GM23338 (cell line): ENCODE results near the gene MFSD2B. TPM values are rescaled to one million over a fixed set of nuclear protein-coding genes. Genes with fewer than 3 reads are reported as not detected.
A peak's percentile ranks its signal among the peaks of the same experiment; 100 is the strongest.

Experiments
- ATAC-seq: fragments of 200-7000 bp; cut with Tn5 transposase; 3 replicates; pipeline ENCODE4 v1.9.1; 2020
- DNase-seq: peaks from one replicate; pipeline ENCODE4 v3.0.0-alpha.2; 2015; ENCODE audit warnings: low spot score
- H2AFZ ChIP-seq: fragments of 200-600 bp; sonication (generic); 2 replicates; pipeline ENCODE4 v1.8.0; 2016; ENCODE audit warnings: antibody characterized with exemption, mild to moderate bottlenecking, moderate library complexity
- H3F3A ChIP-seq: fragments of 200-600 bp; sonication (generic); replicated peaks from 2 replicates; pipeline ENCODE4 v1.8.0; 2017; ENCODE audit warnings: antibody characterized with exemption, mixed run types, low read depth
- H3K27ac ChIP-seq: fragments of 200-600 bp; sonication (generic); 2 replicates; pipeline ENCODE4 v1.6.1; 2016; ENCODE audit warnings: low read depth
- H3K27me3 ChIP-seq: fragments of 200-600 bp; sonication (generic); 2 replicates; pipeline ENCODE4 v1.8.0; 2016; ENCODE audit warnings: mild to moderate bottlenecking, mixed run types, moderate library complexity; ENCODE audit not compliant: insufficient read depth
- H3K36me3 ChIP-seq: fragments of 200-600 bp; sonication (generic); 2 replicates; pipeline ENCODE4 v1.8.0; 2016; ENCODE audit warnings: mild to moderate bottlenecking; ENCODE audit not compliant: insufficient read depth
- H3K4me1 ChIP-seq: fragments of 200-600 bp; sonication (generic); 2 replicates; pipeline ENCODE4 v1.8.0; 2016; ENCODE audit warnings: mild to moderate bottlenecking, moderate library complexity; ENCODE audit not compliant: insufficient read depth
- H3K4me2 ChIP-seq: fragments of 200-600 bp; sonication (generic); 2 replicates; pipeline ENCODE4 v1.7.1; 2017; ENCODE audit warnings: mixed run types
- H3K4me3 ChIP-seq: fragments of 200-600 bp; sonication (generic); 2 replicates; pipeline ENCODE4 v1.6.1; 2016; ENCODE audit warnings: mixed run types
- H3K79me2 ChIP-seq: fragments of 200-600 bp; sonication (generic); replicated peaks from 2 replicates; pipeline ENCODE4 v1.8.0; 2017; ENCODE audit warnings: mild to moderate bottlenecking; ENCODE audit not compliant: insufficient read depth
- H3K9me2 ChIP-seq: fragments of 200-600 bp; sonication (generic); 2 replicates; pipeline ENCODE4 v1.8.0; 2017; ENCODE audit not compliant: insufficient read depth
- H4K20me1 ChIP-seq: fragments of 200-600 bp; sonication (generic); replicated peaks from 2 replicates; pipeline ENCODE4 v1.8.0; 2017; ENCODE audit warnings: mild to moderate bottlenecking; ENCODE audit not compliant: insufficient read depth
- H3K27ac Mint-ChIP-seq: 2 replicates; pipeline ENCODE4 v1.8.0; 2020; ENCODE audit warnings: inconsistent platforms, mild to moderate bottlenecking, moderate library complexity, mixed read lengths
- H3K27me3 Mint-ChIP-seq: 3 replicates; pipeline ENCODE4 v1.8.0; 2022; ENCODE audit warnings: low read depth, mild to moderate bottlenecking, moderate library complexity, mixed read lengths, inconsistent platforms; ENCODE audit not compliant: insufficient read depth, poor library complexity
- H3K36me3 Mint-ChIP-seq: 3 replicates; pipeline ENCODE4 v1.8.0; 2021; ENCODE audit warnings: low read depth, mild to moderate bottlenecking, inconsistent platforms, moderate library complexity, mixed read lengths
- H3K4me1 Mint-ChIP-seq: 3 replicates; pipeline ENCODE4 v1.8.0; 2020; ENCODE audit warnings: mild to moderate bottlenecking, inconsistent platforms, mixed read lengths
- H3K4me3 Mint-ChIP-seq: 3 replicates; pipeline ENCODE4 v1.8.0; 2021; ENCODE audit warnings: moderate library complexity, mild to moderate bottlenecking, inconsistent platforms, mixed read lengths
- H3K9me3 Mint-ChIP-seq: 3 replicates; pipeline ENCODE4 v1.8.0; 2020; ENCODE audit warnings: moderate library complexity, mild to moderate bottlenecking, inconsistent platforms, mixed read lengths
- CREB1 ChIP-seq: fragments of 250-450 bp; sonication (Bioruptor Pico); IDR thresholded peaks from 2 replicates; pipeline ENCODE4 v1.5.0; 2020; ENCODE audit warnings: low read depth, mild to moderate bottlenecking, moderate library complexity
- CTCF ChIP-seq, 2 experiments: fragments of 200-600 bp in 1 of 2; sonication (generic) in 1 of 2; conservative IDR thresholded peaks; 2 replicates each; pipeline versions ENCODE4 v1.5.1 to v1.6.1; 2016 to 2017; ENCODE audit warnings: antibody characterized with exemption in 2 of 2, low read depth in 2 of 2, mild to moderate bottlenecking in 2 of 2, moderate library complexity in 1 of 2
- ETS1 ChIP-seq: IDR thresholded peaks from 2 replicates; pipeline ENCODE4 v1.6.1; 2016; ENCODE audit warnings: antibody characterized with exemption
- EZH2 ChIP-seq: fragments of 200-600 bp; sonication (generic); IDR thresholded peaks from one replicate; pipeline ENCODE4 v1.8.0; 2017; ENCODE audit warnings: antibody characterized with exemption, mild to moderate bottlenecking, low read depth; ENCODE audit not compliant: unreplicated experiment
- EZH2phosphoT487 ChIP-seq: fragments of 200-600 bp; sonication (generic); IDR thresholded peaks from one replicate; pipeline ENCODE4 v1.8.1; 2018; ENCODE audit warnings: antibody characterized with exemption; ENCODE audit not compliant: unreplicated experiment
- JUNB ChIP-seq: IDR thresholded peaks from one replicate; pipeline ENCODE4 v1.6.1; 2016; ENCODE audit warnings: antibody characterized with exemption; ENCODE audit not compliant: unreplicated experiment
- NANOG ChIP-seq: IDR thresholded peaks from 2 replicates; pipeline ENCODE4 v1.6.1; 2016; ENCODE audit warnings: antibody characterized with exemption, borderline replicate concordance
- POLR2AphosphoS5 ChIP-seq: IDR thresholded peaks from 2 replicates; pipeline ENCODE4 v1.6.1; 2016; ENCODE audit warnings: antibody characterized with exemption, low read depth
- STAT1 ChIP-seq: IDR thresholded peaks from one replicate; pipeline ENCODE4 v1.6.1; 2016; ENCODE audit warnings: antibody characterized with exemption; ENCODE audit not compliant: unreplicated experiment
- ZNF114 ChIP-seq: fragments of 250-450 bp; sonication (Bioruptor Pico); IDR thresholded peaks from 2 replicates; pipeline ENCODE4 v1.5.0; 2020; ENCODE audit warnings: mild to moderate bottlenecking, moderate library complexity
- ZNF331 ChIP-seq: fragments of 250-450 bp; sonication (Bioruptor Pico); IDR thresholded peaks from 2 replicates; pipeline ENCODE4 v1.5.0; 2020; ENCODE audit warnings: low read depth, mild to moderate bottlenecking, moderate library complexity
- polyA plus RNA-seq: library from polyadenylated mRNA; unstranded; fragments of >200 nt; fragmentation: Nextera tagmentation; extraction: Ambion mirVana; gene quantifications from 2 replicates; pipeline ENCODE4 v1.2.1, GENCODE V29; 2016
- total RNA-seq: library from RNA; depleted of rRNA; stranded (reverse); fragments of >200 nt; shearing (Covaris generic); gene quantifications from 2 replicates; pipeline ENCODE4 v1.2.3, GENCODE V29; 2014
- TF ChIP-seq, protein P1 (sequence below): IDR thresholded peaks from one replicate; pipeline ENCODE4 v1.6.1; 2018; ENCODE audit warnings: antibody characterized with exemption; ENCODE audit not compliant: unreplicated experiment
- TF ChIP-seq, protein P2 (sequence below): fragments of 250-450 bp; sonication (Bioruptor Pico); IDR thresholded peaks from 2 replicates; pipeline ENCODE4 v1.5.0; 2020; ENCODE audit warnings: mild to moderate bottlenecking, moderate library complexity

MFSD2B gene
- total and polyA plus RNA-seq, 2 experiments from 2014 or later = 0.21 to 2.3 TPM

DNA sequence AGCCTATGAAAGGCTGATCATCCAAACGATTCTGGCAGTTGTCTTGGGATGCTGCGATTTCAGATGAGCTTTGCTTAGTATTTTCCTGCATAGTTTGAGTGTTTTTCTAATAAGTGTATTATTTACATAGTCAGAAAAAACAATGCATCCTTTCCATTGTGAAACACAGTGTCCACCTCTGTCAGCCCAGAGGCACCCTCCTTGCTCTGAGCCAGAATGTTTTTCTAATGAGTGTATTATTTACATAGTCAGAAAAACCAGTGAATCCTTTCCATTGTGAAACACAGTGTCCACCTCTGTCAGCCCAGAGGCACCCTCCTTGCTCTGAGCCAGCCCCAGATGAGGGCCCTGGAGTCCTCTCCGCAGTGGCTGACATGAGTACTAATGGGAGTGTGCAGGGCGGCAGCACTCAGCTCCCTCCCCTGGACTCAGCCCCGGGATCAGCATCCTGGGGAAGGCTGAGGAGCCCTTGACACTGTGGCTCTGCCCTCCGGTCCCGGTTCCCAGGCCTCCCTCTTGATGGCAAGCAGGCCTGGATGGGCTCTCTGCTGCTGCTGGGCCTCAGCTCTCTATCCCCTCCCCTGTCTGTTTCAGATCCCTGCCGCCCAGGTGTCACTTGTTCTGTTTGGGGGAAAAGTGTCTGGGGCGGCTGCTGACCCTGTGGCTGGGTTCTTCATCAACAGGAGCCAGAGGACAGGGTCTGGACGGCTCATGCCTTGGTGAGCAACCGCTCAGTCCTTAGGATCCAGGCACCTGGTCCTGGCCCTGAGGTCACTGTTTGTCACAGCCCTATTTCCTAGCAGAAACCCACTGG lies 5.9 kb downstream of the MFSD2B start:
- no peaks in the 10 kb centered on the region for H3K36me3 Mint-ChIP-seq
- DNase-seq (peak; percentile 44), ATAC-seq (peak; percentile 44)
- Histone ChIP-seq H3K4me1 (peaks cover 12% of the 10 kb centered on the region), H3K27ac (peak overlapping the region; percentile 39; the same call in 1 of the 2 replicates), H3K79me2 (no peaks in the 10 kb centered on the region), H3K36me3 (no peaks in the 10 kb centered on the region), H2AFZ (no peak overlapping the region), H3K4me3 (no peak overlapping the region), H3K27me3 (peaks cover 4% of the 10 kb centered on the region; the same call in 1 of the 2 replicates), H4K20me1 (no peaks in the 10 kb centered on the region), H3K9me2 (no peaks in the 10 kb centered on the region), H3F3A (no peaks in the 10 kb centered on the region), H3K4me2 (no peak overlapping the region)
- H3K4me1 Mint-ChIP-seq = peaks cover 25% of the 10 kb centered on the region
- H3K27ac Mint-ChIP-seq = no peak overlapping the region; the same call in 1 of the 2 replicates
- TF ChIP-seq NANOG (no peak), EZH2 (no peak), EZH2phosphoT487 (no peak), CTCF (conservative IDR thresholded peaks at IDR 0.05; ENCODE audit: low read depth in 2 of 2) (no peak), ETS1 (no peak), ZNF331 (CRISPR knock-in tag) (no peak), POLR2AphosphoS5 (no peak), ZNF114 (CRISPR knock-in tag) (no peak), CREB1 (CRISPR knock-in tag) (no peak), JUNB (no peak), STAT1 (no peak)
- TF ChIP-seq, protein P1, sequence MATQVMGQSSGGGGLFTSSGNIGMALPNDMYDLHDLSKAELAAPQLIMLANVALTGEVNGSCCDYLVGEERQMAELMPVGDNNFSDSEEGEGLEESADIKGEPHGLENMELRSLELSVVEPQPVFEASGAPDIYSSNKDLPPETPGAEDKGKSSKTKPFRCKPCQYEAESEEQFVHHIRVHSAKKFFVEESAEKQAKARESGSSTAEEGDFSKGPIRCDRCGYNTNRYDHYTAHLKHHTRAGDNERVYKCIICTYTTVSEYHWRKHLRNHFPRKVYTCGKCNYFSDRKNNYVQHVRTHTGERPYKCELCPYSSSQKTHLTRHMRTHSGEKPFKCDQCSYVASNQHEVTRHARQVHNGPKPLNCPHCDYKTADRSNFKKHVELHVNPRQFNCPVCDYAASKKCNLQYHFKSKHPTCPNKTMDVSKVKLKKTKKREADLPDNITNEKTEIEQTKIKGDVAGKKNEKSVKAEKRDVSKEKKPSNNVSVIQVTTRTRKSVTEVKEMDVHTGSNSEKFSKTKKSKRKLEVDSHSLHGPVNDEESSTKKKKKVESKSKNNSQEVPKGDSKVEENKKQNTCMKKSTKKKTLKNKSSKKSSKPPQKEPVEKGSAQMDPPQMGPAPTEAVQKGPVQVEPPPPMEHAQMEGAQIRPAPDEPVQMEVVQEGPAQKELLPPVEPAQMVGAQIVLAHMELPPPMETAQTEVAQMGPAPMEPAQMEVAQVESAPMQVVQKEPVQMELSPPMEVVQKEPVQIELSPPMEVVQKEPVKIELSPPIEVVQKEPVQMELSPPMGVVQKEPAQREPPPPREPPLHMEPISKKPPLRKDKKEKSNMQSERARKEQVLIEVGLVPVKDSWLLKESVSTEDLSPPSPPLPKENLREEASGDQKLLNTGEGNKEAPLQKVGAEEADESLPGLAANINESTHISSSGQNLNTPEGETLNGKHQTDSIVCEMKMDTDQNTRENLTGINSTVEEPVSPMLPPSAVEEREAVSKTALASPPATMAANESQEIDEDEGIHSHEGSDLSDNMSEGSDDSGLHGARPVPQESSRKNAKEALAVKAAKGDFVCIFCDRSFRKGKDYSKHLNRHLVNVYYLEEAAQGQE = no peak
- TF ChIP-seq, protein P2, sequence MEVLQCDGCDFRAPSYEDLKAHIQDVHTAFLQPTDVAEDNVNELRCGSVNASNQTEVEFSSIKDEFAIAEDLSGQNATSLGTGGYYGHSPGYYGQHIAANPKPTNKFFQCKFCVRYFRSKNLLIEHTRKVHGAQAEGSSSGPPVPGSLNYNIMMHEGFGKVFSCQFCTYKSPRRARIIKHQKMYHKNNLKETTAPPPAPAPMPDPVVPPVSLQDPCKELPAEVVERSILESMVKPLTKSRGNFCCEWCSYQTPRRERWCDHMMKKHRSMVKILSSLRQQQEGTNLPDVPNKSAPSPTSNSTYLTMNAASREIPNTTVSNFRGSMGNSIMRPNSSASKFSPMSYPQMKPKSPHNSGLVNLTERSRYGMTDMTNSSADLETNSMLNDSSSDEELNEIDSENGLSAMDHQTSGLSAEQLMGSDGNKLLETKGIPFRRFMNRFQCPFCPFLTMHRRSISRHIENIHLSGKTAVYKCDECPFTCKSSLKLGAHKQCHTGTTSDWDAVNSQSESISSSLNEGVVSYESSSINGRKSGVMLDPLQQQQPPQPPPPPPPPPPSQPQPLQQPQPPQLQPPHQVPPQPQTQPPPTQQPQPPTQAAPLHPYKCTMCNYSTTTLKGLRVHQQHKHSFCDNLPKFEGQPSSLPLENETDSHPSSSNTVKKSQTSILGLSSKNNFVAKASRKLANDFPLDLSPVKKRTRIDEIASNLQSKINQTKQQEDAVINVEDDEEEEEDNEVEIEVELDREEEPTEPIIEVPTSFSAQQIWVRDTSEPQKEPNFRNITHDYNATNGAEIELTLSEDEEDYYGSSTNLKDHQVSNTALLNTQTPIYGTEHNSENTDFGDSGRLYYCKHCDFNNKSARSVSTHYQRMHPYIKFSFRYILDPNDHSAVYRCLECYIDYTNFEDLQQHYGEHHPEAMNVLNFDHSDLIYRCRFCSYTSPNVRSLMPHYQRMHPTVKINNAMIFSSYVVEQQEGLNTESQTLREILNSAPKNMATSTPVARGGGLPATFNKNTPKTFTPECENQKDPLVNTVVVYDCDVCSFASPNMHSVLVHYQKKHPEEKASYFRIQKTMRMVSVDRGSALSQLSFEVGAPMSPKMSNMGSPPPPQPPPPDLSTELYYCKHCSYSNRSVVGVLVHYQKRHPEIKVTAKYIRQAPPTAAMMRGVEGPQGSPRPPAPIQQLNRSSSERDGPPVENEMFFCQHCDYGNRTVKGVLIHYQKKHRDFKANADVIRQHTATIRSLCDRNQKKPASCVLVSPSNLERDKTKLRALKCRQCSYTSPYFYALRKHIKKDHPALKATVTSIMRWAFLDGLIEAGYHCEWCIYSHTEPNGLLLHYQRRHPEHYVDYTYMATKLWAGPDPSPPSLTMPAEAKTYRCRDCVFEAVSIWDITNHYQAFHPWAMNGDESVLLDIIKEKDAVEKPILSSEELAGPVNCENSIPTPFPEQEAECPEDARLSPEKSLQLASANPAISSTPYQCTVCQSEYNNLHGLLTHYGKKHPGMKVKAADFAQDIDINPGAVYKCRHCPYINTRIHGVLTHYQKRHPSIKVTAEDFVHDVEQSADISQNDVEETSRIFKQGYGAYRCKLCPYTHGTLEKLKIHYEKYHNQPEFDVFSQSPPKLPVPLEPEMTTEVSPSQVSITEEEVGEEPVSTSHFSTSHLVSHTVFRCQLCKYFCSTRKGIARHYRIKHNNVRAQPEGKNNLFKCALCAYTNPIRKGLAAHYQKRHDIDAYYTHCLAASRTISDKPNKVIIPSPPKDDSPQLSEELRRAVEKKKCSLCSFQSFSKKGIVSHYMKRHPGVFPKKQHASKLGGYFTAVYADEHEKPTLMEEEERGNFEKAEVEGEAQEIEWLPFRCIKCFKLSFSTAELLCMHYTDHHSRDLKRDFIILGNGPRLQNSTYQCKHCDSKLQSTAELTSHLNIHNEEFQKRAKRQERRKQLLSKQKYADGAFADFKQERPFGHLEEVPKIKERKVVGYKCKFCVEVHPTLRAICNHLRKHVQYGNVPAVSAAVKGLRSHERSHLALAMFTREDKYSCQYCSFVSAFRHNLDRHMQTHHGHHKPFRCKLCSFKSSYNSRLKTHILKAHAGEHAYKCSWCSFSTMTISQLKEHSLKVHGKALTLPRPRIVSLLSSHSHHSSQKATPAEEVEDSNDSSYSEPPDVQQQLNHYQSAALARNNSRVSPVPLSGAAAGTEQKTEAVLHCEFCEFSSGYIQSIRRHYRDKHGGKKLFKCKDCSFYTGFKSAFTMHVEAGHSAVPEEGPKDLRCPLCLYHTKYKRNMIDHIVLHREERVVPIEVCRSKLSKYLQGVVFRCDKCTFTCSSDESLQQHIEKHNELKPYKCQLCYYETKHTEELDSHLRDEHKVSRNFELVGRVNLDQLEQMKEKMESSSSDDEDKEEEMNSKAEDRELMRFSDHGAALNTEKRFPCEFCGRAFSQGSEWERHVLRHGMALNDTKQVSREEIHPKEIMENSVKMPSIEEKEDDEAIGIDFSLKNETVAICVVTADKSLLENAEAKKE (CRISPR knock-in tag) = no peak
- H3K4me3 Mint-ChIP-seq = no peak overlapping the region
- peaks cover 16% of the 10 kb centered on the region for H3K27me3 Mint-ChIP-seq
- H3K9me3 Mint-ChIP-seq = no peaks in the 10 kb centered on the region
